ENCODE measurements around the gene MPG.

DNA sequence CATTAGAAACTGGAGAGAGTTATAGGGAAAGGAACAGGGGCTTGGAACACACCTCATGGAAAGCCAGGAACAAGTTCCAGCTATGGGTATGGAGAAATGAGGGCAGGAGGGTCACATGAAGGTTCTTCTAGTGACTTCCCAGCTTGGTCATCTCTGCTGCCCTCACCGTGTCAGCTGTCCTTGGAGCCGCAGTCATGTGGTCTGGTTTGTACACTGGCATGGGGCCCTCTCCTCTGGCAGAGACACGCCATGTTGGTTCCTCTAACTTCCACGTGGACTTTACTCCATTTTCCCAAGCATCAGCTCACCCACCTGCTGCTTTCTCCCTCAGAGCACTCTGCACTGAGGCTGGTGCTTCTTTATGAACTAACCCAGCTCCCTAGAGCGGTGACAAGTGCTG is 26.3 kb downstream of the MPG start:
- TF ChIP-seq, protein P1, sequence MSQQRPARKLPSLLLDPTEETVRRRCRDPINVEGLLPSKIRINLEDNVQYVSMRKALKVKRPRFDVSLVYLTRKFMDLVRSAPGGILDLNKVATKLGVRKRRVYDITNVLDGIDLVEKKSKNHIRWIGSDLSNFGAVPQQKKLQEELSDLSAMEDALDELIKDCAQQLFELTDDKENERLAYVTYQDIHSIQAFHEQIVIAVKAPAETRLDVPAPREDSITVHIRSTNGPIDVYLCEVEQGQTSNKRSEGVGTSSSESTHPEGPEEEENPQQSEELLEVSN (IDR thresholded peaks at IDR 0.05; ENCODE audit: borderline replicate concordance, low read depth) = no peak
- TF ChIP-seq MAZ (IDR thresholded peaks at IDR 0.05; ENCODE audit: borderline replicate concordance, low read depth, low read length) = no peak
- no peak for TF ChIP-seq RCOR1 (IDR thresholded peaks at IDR 0.05; ENCODE audit: low read depth, low read length)
- no peak for TF ChIP-seq CEBPB (IDR thresholded peaks at IDR 0.05)
- no peak for TF ChIP-seq POLR2A (IDR thresholded peaks at IDR 0.05; ENCODE audit: low read length)
- no peak for TF ChIP-seq EP300 (IDR thresholded peaks at IDR 0.05)
- TF ChIP-seq FOSL2 (IDR thresholded peaks at IDR 0.05) = no peak
- no peak for TF ChIP-seq FOSL2 (CRISPR knock-in tag; IDR thresholded peaks at IDR 0.05)
- TF ChIP-seq, protein P2, sequence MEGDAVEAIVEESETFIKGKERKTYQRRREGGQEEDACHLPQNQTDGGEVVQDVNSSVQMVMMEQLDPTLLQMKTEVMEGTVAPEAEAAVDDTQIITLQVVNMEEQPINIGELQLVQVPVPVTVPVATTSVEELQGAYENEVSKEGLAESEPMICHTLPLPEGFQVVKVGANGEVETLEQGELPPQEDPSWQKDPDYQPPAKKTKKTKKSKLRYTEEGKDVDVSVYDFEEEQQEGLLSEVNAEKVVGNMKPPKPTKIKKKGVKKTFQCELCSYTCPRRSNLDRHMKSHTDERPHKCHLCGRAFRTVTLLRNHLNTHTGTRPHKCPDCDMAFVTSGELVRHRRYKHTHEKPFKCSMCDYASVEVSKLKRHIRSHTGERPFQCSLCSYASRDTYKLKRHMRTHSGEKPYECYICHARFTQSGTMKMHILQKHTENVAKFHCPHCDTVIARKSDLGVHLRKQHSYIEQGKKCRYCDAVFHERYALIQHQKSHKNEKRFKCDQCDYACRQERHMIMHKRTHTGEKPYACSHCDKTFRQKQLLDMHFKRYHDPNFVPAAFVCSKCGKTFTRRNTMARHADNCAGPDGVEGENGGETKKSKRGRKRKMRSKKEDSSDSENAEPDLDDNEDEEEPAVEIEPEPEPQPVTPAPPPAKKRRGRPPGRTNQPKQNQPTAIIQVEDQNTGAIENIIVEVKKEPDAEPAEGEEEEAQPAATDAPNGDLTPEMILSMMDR (IDR thresholded peaks at IDR 0.05) = no peak
- TF ChIP-seq RAD21 (conservative IDR thresholded peaks at IDR 0.05 in 1 of 2, IDR thresholded peaks at IDR 0.05 in 1 of 2) = no peak
- no peak for TF ChIP-seq EHMT2 (IDR thresholded peaks at IDR 0.05; ENCODE audit: low read depth)
- TF ChIP-seq CBX8 (IDR thresholded peaks at IDR 0.05) = no peak
- TF ChIP-seq MAFK (IDR thresholded peaks at IDR 0.05; ENCODE audit: partially characterized antibody) = no peak
- no peak for TF ChIP-seq USF2 (IDR thresholded peaks at IDR 0.05)
